Measurements from ENCODE around the gene GLI1.

GRCh38 chr12:57465747-57466505 is 6.3 kb downstream of the GLI1 start:
- TF ChIP-seq CTCF (IDR thresholded peaks at IDR 0.05) (no peak), POLR2AphosphoS5 (IDR thresholded peaks at IDR 0.05) (no peak), EP300 (IDR thresholded peaks at IDR 0.05) (no peak)
